ENCODE results near the gene E2F1. TPM values are rescaled to one million over a fixed set of nuclear protein-coding genes. Genes with fewer than 3 reads are reported as not detected.

E2F1 gene
- total RNA-seq, 3 donors from 2014 or later (not counting 1 experiment from before 2014, with no cell fraction given), result 4.6 to 5.6 (median 4.7) TPM

DNA sequence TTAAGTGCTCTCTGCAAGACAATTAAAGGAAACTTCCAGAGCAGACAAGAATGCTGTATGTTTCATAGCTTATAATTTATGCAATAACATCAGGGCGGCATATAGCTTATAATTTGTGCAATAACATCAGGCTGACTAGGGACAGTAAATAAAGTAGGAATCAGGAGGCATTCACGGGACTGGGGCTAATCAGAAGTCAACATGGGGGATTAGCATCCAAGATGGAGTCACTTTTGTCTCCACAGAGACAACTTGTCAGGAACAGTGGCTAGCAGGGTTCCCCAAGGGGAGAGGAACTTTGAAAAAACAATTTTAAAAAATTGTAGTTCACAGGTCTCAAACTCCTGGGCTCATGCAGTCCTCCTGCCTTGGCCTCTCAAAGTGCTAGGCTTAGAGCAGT, 42.3 kb upstream of the E2F1 start:
- peaks cover 6 to 16% of the 10 kb centered on the region in 2 donors for H3K4me1 Mint-ChIP-seq
- no peak overlapping the region for H3K4me3 Mint-ChIP-seq
- no peaks in the 10 kb centered on the region for H3K36me3 ChIP-seq (ENCODE audit: control insufficient read depth, insufficient read depth, low read length)
- H3K27ac Mint-ChIP-seq, result no peak overlapping the region
- intact Hi-C loops (cut with micrococcal nuclease), result no loop called here
- TF ChIP-seq, protein P1, sequence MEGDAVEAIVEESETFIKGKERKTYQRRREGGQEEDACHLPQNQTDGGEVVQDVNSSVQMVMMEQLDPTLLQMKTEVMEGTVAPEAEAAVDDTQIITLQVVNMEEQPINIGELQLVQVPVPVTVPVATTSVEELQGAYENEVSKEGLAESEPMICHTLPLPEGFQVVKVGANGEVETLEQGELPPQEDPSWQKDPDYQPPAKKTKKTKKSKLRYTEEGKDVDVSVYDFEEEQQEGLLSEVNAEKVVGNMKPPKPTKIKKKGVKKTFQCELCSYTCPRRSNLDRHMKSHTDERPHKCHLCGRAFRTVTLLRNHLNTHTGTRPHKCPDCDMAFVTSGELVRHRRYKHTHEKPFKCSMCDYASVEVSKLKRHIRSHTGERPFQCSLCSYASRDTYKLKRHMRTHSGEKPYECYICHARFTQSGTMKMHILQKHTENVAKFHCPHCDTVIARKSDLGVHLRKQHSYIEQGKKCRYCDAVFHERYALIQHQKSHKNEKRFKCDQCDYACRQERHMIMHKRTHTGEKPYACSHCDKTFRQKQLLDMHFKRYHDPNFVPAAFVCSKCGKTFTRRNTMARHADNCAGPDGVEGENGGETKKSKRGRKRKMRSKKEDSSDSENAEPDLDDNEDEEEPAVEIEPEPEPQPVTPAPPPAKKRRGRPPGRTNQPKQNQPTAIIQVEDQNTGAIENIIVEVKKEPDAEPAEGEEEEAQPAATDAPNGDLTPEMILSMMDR (IDR thresholded peaks at IDR 0.05), result no peak
- H3K27me3 Mint-ChIP-seq (ENCODE audit: low read depth in 2 of 2), result no peaks in the 10 kb centered on the region
- DNase-seq (no peak), ATAC-seq (no peak)
- H3K27ac ChIP-seq (ENCODE audit: low read length), result no peak overlapping the region
- no peaks in the 10 kb centered on the region for H3K9me3 ChIP-seq (ENCODE audit: control insufficient read depth, insufficient read depth, low read length)
- WGBS (ENCODE audit: insufficient coverage), result 93% methylated on average over 2 of the region's 2 CpGs
- H3K27me3 ChIP-seq (ENCODE audit: control insufficient read depth, insufficient read depth, low read length), result no peaks in the 10 kb centered on the region
- no peak overlapping the region for H3K4me3 ChIP-seq (ENCODE audit: low read length)
- H3K4me1 ChIP-seq (ENCODE audit: control insufficient read depth, insufficient read depth, low read length), result peaks cover 17% of the 10 kb centered on the region
- H3K9me3 Mint-ChIP-seq, result no peaks in the 10 kb centered on the region
- H3K36me3 Mint-ChIP-seq, result no peaks in the 10 kb centered on the region

DNA sequence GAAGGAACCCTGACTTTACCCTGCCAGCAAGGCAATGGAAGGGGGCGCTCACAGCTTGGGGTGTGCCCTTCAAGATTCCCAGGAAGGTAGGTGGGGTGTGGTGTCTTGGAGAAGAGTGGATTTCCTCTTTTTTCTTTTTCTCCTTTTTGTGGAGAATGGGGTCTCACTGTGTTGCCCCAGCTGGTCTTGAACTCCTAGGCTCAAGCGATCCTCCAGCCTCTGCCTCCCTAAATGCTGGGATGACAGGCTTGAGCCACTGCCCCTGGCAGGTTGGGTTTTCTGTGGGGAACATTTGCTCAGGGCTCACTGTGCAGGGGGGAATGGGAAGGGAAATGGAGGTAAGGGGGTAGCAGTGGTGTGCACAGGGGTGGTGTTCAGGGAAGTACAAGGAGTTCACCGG, 41.6 kb upstream of the E2F1 start:
- Histone ChIP-seq H3K27ac (ENCODE audit: low read length) (no peak overlapping the region), H3K36me3 (ENCODE audit: control insufficient read depth, insufficient read depth, low read length) (no peaks in the 10 kb centered on the region), H3K27me3 (ENCODE audit: control insufficient read depth, insufficient read depth, low read length) (no peaks in the 10 kb centered on the region), H3K4me3 (ENCODE audit: low read length) (no peak overlapping the region), H3K4me1 (ENCODE audit: control insufficient read depth, insufficient read depth, low read length) (peaks cover 11% of the 10 kb centered on the region), H3K9me3 (ENCODE audit: control insufficient read depth, insufficient read depth, low read length) (no peaks in the 10 kb centered on the region)
- no peak for ATAC-seq
- Mint-ChIP-seq H3K36me3 (no peaks in the 10 kb centered on the region), H3K4me1 (peaks cover 5 to 14% of the 10 kb centered on the region in 2 donors), H3K4me3 (no peak overlapping the region), H3K27ac (no peak overlapping the region), H3K9me3 (no peaks in the 10 kb centered on the region), H3K27me3 (ENCODE audit: low read depth in 2 of 2) (no peaks in the 10 kb centered on the region)
- 95% methylated on average over 3 of the region's 3 CpGs for WGBS (ENCODE audit: insufficient coverage)
- TF ChIP-seq, protein P1 (IDR thresholded peaks at IDR 0.05), result no peak
- intact Hi-C loops (cut with micrococcal nuclease), result no loop called here
- DNase-seq, result no peak

DNA sequence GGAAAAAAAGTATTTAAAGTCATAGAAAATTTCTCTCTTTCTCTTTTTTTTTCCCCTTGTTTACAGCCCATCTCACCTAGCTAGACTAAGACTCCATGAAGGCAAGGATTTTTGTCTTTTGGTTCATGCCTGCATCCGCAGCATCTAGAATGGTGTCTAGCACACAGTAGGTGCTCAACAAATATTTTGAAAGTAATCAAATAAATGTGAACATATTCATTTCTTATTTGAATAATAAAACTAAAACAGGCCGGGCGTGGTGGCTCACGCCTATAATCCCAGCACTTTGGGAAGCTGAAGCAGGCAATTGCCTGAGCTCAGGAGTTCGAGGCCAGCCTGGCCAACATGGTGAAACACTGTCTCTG, 40.9 kb upstream of the E2F1 start:
- TF ChIP-seq, protein P1 (IDR thresholded peaks at IDR 0.05), result no peak
- 97% methylated on average over 4 of the region's 5 CpGs for WGBS (ENCODE audit: insufficient coverage)
- Histone ChIP-seq H3K27ac (ENCODE audit: low read length) (no peak overlapping the region), H3K4me3 (ENCODE audit: low read length) (no peak overlapping the region), H3K4me1 (ENCODE audit: control insufficient read depth, insufficient read depth, low read length) (peaks cover 7% of the 10 kb centered on the region), H3K36me3 (ENCODE audit: control insufficient read depth, insufficient read depth, low read length) (no peaks in the 10 kb centered on the region), H3K27me3 (ENCODE audit: control insufficient read depth, insufficient read depth, low read length) (no peaks in the 10 kb centered on the region), H3K9me3 (ENCODE audit: control insufficient read depth, insufficient read depth, low read length) (no peaks in the 10 kb centered on the region)
- intact Hi-C loops (cut with micrococcal nuclease), result no loop called here
- H3K27ac Mint-ChIP-seq, result no peak overlapping the region
- H3K4me3 Mint-ChIP-seq, result no peak overlapping the region
- H3K27me3 Mint-ChIP-seq (ENCODE audit: low read depth in 2 of 2), result no peaks in the 10 kb centered on the region
- H3K9me3 Mint-ChIP-seq, result no peaks in the 10 kb centered on the region
- no peak for DNase-seq
- no peaks in the 10 kb centered on the region for H3K36me3 Mint-ChIP-seq
- peaks cover 5 to 10% of the 10 kb centered on the region in 2 donors for H3K4me1 Mint-ChIP-seq
- no peak for ATAC-seq

DNA sequence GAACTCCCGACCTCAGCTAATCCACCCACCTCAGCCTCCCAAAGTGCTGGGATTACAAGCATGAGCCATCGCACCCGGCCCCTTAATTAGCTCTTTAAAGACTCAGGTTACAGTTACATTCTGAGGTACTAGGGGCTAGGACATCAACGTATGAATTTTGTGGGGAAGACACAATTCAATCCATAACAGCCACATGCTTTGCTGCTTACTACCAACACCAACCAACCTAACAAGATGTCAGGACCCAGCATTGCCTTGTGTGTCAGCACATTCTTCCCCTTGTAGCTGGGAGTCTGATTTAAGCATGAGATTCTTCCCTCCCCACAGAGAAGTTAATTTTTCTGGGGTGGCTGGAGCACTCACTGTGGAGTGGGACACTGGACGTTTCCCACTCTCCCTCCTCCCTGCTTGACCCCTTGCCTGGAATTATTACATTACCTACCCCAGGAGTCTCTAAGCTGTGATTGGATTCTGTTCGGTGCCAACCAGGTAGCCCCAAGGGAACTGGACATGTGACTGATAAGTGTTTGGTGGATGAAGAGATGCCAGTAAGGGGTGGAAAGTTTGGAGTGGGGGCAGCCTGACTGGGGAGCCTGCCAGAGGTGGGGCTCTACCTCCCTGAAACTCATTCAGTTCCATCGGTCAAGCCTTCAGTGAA, 39.6 kb upstream of the E2F1 start:
- Mint-ChIP-seq H3K27ac (no peak overlapping the region), H3K27me3 (ENCODE audit: low read depth in 2 of 2) (no peaks in the 10 kb centered on the region)
- TF ChIP-seq, protein P1 (IDR thresholded peaks at IDR 0.05), result no peak

More for the DNA sequence above, 39.6 kb upstream of the E2F1 start:
- intact Hi-C loops (cut with micrococcal nuclease), result no loop called here
- no peak for ATAC-seq
- H3K4me1 Mint-ChIP-seq, result peaks cover 5 to 6% of the 10 kb centered on the region in 2 donors
- no peak for DNase-seq
- Histone ChIP-seq H3K27ac (ENCODE audit: low read length) (no peak overlapping the region), H3K36me3 (ENCODE audit: control insufficient read depth, insufficient read depth, low read length) (no peaks in the 10 kb centered on the region), H3K27me3 (ENCODE audit: control insufficient read depth, insufficient read depth, low read length) (no peaks in the 10 kb centered on the region), H3K4me1 (ENCODE audit: control insufficient read depth, insufficient read depth, low read length) (peaks cover 4% of the 10 kb centered on the region), H3K4me3 (ENCODE audit: low read length) (no peak overlapping the region), H3K9me3 (ENCODE audit: control insufficient read depth, insufficient read depth, low read length) (no peaks in the 10 kb centered on the region)
- no peaks in the 10 kb centered on the region for H3K36me3 Mint-ChIP-seq
- H3K9me3 Mint-ChIP-seq, result no peaks in the 10 kb centered on the region
- 94% methylated on average over 6 of the region's 7 CpGs for WGBS (ENCODE audit: insufficient coverage)
- no peak overlapping the region for H3K4me3 Mint-ChIP-seq

Data from natural killer cell (primary cell).